HG03442 (cell line): Measurements from ENCODE around the gene SFRP5.

Source experiments
- ATAC-seq: cut with Tn5 transposase; IDR thresholded peaks from one replicate; pipeline ENCODE4 v1.9.1; 2021; ENCODE audit warnings: mild to moderate bottlenecking, moderate library complexity; ENCODE audit not compliant: unreplicated experiment

Gene SFRP5

GRCh38 chr10:97743169-97743943, 28.4 kb downstream of the SFRP5 start:
- ATAC-seq: no peak

- ATAC-seq: no peak
Measured at GRCh38 chr10:97740613-97741012, 31.2 kb downstream of the SFRP5 start.

- no peak for ATAC-seq
Measured at GRCh38 chr10:97738616-97739015, 33.2 kb downstream of the SFRP5 start.

- ATAC-seq: no peak
Measured at GRCh38 chr10:97737770-97738265, 34.0 kb downstream of the SFRP5 start.

GRCh38 chr10:97736902-97737769, 34.7 kb downstream of the SFRP5 start, which contains the start of gene ZFYVE27:
ZFYVE27 (plus strand) TSS chr10:97737128; CDS start chr10:97738478, 1,350 bp downstream.
- peak; percentile 81 for ATAC-seq

GRCh38 chr10:97736403-97736901, 35.3 kb downstream of the SFRP5 start:
- ATAC-seq: peak; percentile 9

- ATAC-seq: no peak
Measured at GRCh38 chr10:97734021-97734420, 37.8 kb downstream of the SFRP5 start.

- no peak for ATAC-seq
Measured at GRCh38 chr10:97733256-97733655, 38.5 kb downstream of the SFRP5 start.

- no peak for ATAC-seq
Measured at GRCh38 chr10:97732052-97732359, 39.8 kb downstream of the SFRP5 start.

GRCh38 chr10:97731346-97732051, 40.3 kb downstream of the SFRP5 start:
- no peak for ATAC-seq

GRCh38 chr10:97729014-97729413, 42.8 kb downstream of the SFRP5 start:
- ATAC-seq: no peak

- no peak for ATAC-seq
Measured at GRCh38 chr10:97726636-97727178, 45.1 kb downstream of the SFRP5 start.

- ATAC-seq: no peak
Measured at GRCh38 chr10:97724341-97724941, 47.4 kb downstream of the SFRP5 start.

- no peak for ATAC-seq
Measured at GRCh38 chr10:97723001-97723400, 48.8 kb downstream of the SFRP5 start.

GRCh38 chr10:97721871-97722780, 49.7 kb downstream of the SFRP5 start:
- no peak for ATAC-seq

GRCh38 chr10:97719602-97720001, 52.2 kb downstream of the SFRP5 start:
- no peak for ATAC-seq

GRCh38 chr10:97718659-97719142, 53.1 kb downstream of the SFRP5 start:
- ATAC-seq: no peak

GRCh38 chr10:97718178-97718577, 53.6 kb downstream of the SFRP5 start:
- ATAC-seq: no peak

- no peak for ATAC-seq
Measured at GRCh38 chr10:97717627-97718026, 54.2 kb downstream of the SFRP5 start.
